Glomerular endothelial cell (primary cell): Measurements from ENCODE around the gene BCL2. TPM values are rescaled to one million over a fixed set of nuclear protein-coding genes. Genes with fewer than 3 reads are reported as not detected.

Experiments
- total RNA-seq: library from RNA; depleted of rRNA; stranded (reverse); fragments of >200 nt; gene quantifications from 2 replicates; pipeline ENCODE4 v1.2.3, GENCODE V29; 2015

BCL2 gene
- total RNA-seq, 1 donor from 2014 or later, result 6.0 TPM

Other genes starting within 250 kb of the BCL2 start
- 37.1 and 57.8 TPM in 2 replicates for gene KDSR, start 47.4 kb upstream of the BCL2 start, total RNA-seq
- gene VPS4B, start 102.7 kb upstream of the BCL2 start, total RNA-seq, result 36.9 and 39.1 TPM in 2 replicates
- not detected in 2 replicates for gene SERPINB5, start 157.2 kb upstream of the BCL2 start, total RNA-seq
- gene SERPINB12, start 222.6 kb upstream of the BCL2 start, total RNA-seq, result not detected in 2 replicates